OCI-LY3 (cell line): Measurements from ENCODE around the gene PLEKHA6.

Experiments used
- H2AFZ ChIP-seq: fragments of 200-600, 300-600 bp; shearing (Covaris generic); 2 replicates; pipeline ENCODE4 v1.6.0; 2014; ENCODE audit warnings: antibody characterized with exemption, low read depth, low read length
- H3K27ac ChIP-seq: fragments of 200-600, 300-600 bp; sonication (generic); 2 replicates; pipeline ENCODE4 v1.5.1; 2014; ENCODE audit warnings: mild to moderate bottlenecking, low read length, moderate library complexity, mixed read lengths
- H3K27me3 ChIP-seq: fragments of 200-600, 300-600 bp; sonication (generic); 2 replicates; pipeline ENCODE4 v1.6.1; 2014; ENCODE audit warnings: low read depth, low read length, mixed read lengths
- H3K36me3 ChIP-seq: fragments of 200-600, 300-600 bp; sonication (generic); replicated peaks from 2 replicates; pipeline ENCODE3; 2014; ENCODE audit warnings: low read depth, low read length, mixed read lengths
- H3K4me1 ChIP-seq: fragments of 300-600, 200-600 bp; sonication (generic); 2 replicates; pipeline ENCODE4 v1.6.1; 2014; ENCODE audit warnings: low read length, mixed read lengths
- H3K4me2 ChIP-seq: fragments of 200-600, 300-600 bp; sonication (generic); 2 replicates; pipeline ENCODE4 v1.6.1; 2014; ENCODE audit warnings: low read length, mixed read lengths
- H3K4me3 ChIP-seq: fragments of 300-600, 200-600 bp; sonication (generic); 2 replicates; pipeline ENCODE4 v1.5.1; 2014; ENCODE audit warnings: antibody characterized with exemption, mild to moderate bottlenecking, low read length, moderate library complexity
- H3K79me2 ChIP-seq: fragments of 300-600, 200-600 bp; shearing (Covaris generic); 2 replicates; pipeline ENCODE4 v1.6.1; 2014; ENCODE audit warnings: mild to moderate bottlenecking, low read length, mixed read lengths
- H3K9ac ChIP-seq: fragments of 300-600, 200-600 bp; shearing (Covaris generic); 2 replicates; pipeline ENCODE4 v1.6.0; 2014; ENCODE audit warnings: mild to moderate bottlenecking, low read length, moderate library complexity
- H3K9me3 ChIP-seq: fragments of 200-600, 300-600 bp; shearing (Covaris generic); 2 replicates; pipeline ENCODE4 v1.6.1; 2014; ENCODE audit warnings: low read length, mixed read lengths; ENCODE audit not compliant: insufficient read depth
- H4K20me1 ChIP-seq: fragments of 200-600, 300-600 bp; sonication (generic); 2 replicates; pipeline ENCODE4 v1.6.1; 2016; ENCODE audit warnings: low read length, mixed read lengths; ENCODE audit not compliant: insufficient read depth
- CTCF ChIP-seq: fragments of 200-600, 300-600 bp; sonication (generic); IDR thresholded peaks from 2 replicates; pipeline ENCODE4 v1.5.1; 2014; ENCODE audit warnings: antibody characterized with exemption, low read length, low read depth
- EZH2phosphoT487 ChIP-seq: fragments of 200-600 bp; shearing (Covaris generic); IDR thresholded peaks from 2 replicates; pipeline ENCODE4 v1.6.1; 2018; ENCODE audit warnings: antibody characterized with exemption, mixed run types, low read depth

The PLEKHA6 gene

GRCh38 chr1:204199579-204199978 lies 160.2 kb downstream of the PLEKHA6 start:
- H3K9ac ChIP-seq, result no peak overlapping the region
- H2AFZ ChIP-seq, result no peak overlapping the region
- H3K36me3 ChIP-seq, result no peaks in the 10 kb centered on the region
- no peak overlapping the region for H3K4me3 ChIP-seq
- H3K79me2 ChIP-seq, result no peaks in the 10 kb centered on the region
- no peaks in the 10 kb centered on the region for H4K20me1 ChIP-seq
- no peak overlapping the region for H3K4me2 ChIP-seq
- no peaks in the 10 kb centered on the region for H3K4me1 ChIP-seq
- no peaks in the 10 kb centered on the region for H3K9me3 ChIP-seq
- peaks cover 26% of the 10 kb centered on the region for H3K27me3 ChIP-seq
- no peak for TF ChIP-seq EZH2phosphoT487
- no peak for TF ChIP-seq CTCF
- no peak overlapping the region for H3K27ac ChIP-seq

- no peaks in the 10 kb centered on the region for H3K4me1 ChIP-seq
- H2AFZ ChIP-seq, result no peak overlapping the region
- no peak overlapping the region for H3K4me3 ChIP-seq
- no peak overlapping the region for H3K9ac ChIP-seq
- TF ChIP-seq EZH2phosphoT487, result no peak
- no peak for TF ChIP-seq CTCF
- no peaks in the 10 kb centered on the region; the same call in 1 of the 2 replicates for H4K20me1 ChIP-seq
- no peak overlapping the region for H3K4me2 ChIP-seq
- H3K27me3 ChIP-seq, result peaks cover 26% of the 10 kb centered on the region
- no peaks in the 10 kb centered on the region for H3K79me2 ChIP-seq
- no peak overlapping the region for H3K27ac ChIP-seq
- H3K9me3 ChIP-seq, result no peaks in the 10 kb centered on the region
- no peaks in the 10 kb centered on the region for H3K36me3 ChIP-seq
Observed at GRCh38 chr1:204198348-204199340, 161.1 kb downstream of the PLEKHA6 start.

- H3K36me3 ChIP-seq, result no peaks in the 10 kb centered on the region
- peaks cover 26% of the 10 kb centered on the region for H3K27me3 ChIP-seq
- no peak overlapping the region for H3K4me2 ChIP-seq
- H3K9me3 ChIP-seq, result no peaks in the 10 kb centered on the region
- no peaks in the 10 kb centered on the region; the same call in 1 of the 2 replicates for H4K20me1 ChIP-seq
- TF ChIP-seq CTCF, result no peak
- TF ChIP-seq EZH2phosphoT487, result no peak
- no peak overlapping the region for H3K9ac ChIP-seq
- no peaks in the 10 kb centered on the region for H3K4me1 ChIP-seq
- no peak overlapping the region for H3K27ac ChIP-seq
- no peak overlapping the region for H3K4me3 ChIP-seq
- H3K79me2 ChIP-seq, result no peaks in the 10 kb centered on the region
- no peak overlapping the region for H2AFZ ChIP-seq
Observed at GRCh38 chr1:204197068-204197467, 162.7 kb downstream of the PLEKHA6 start.

- no peak within 1 kb of the TSS for H3K4me2 ChIP-seq
- no peaks in the 10 kb centered on the region for H3K9me3 ChIP-seq
- no peak within 1 kb of the TSS for H3K27ac ChIP-seq
- no peak for TF ChIP-seq EZH2phosphoT487
- TF ChIP-seq CTCF, result no peak
- no peaks in the 10 kb centered on the region; the same call in 1 of the 2 replicates for H4K20me1 ChIP-seq
- no peak within 1 kb of the TSS for H3K9ac ChIP-seq
- no peak within 1 kb of the TSS for H3K4me3 ChIP-seq
- no peak within 1 kb of the TSS for H2AFZ ChIP-seq
- H3K27me3 ChIP-seq, result peaks cover 26% of the 10 kb centered on the region
- no peaks in the 10 kb centered on the region for H3K79me2 ChIP-seq
- H3K36me3 ChIP-seq, result no peaks in the 10 kb centered on the region
- no peaks in the 10 kb centered on the region for H3K4me1 ChIP-seq
Observed at GRCh38 chr1:204196068-204196795, 163.5 kb downstream of the PLEKHA6 start, which contains the start of gene KISS1. TSS of gene KISS1 (minus strand) at chr1:204196491. CDS start at chr1:204192876, 3,615 bp downstream.
